ENCODE measurements around the gene TIMM8B.
"Not testable (repeated sequence)": the region's sequence is repeated elsewhere in the genome, so short reads cannot be mapped to it uniquely, and the experiment has no call there.

Gene TIMM8B

GRCh38 chr11:112086422-112087191 lies at the start of gene TIMM8B, which contains the start of gene SDHD:
Gene TIMM8B (minus strand): TSS chr11:112086756. CDS start chr11:112086723, 33 bp downstream.
Gene SDHD (plus strand): TSS chr11:112086873. CDS start chr11:112086908, 35 bp downstream.
- DNase-seq: peak; percentile 89

- DNase-seq: no peak
Measured at GRCh38 chr11:112134473-112134872, 47.9 kb upstream of the TIMM8B start.

- DNase-seq: no peak
Measured at GRCh38 chr11:112132737-112133136, 46.2 kb upstream of the TIMM8B start.

- no peak for DNase-seq
Measured at GRCh38 chr11:112129656-112130055, 43.1 kb upstream of the TIMM8B start.

- DNase-seq: no peak
Measured at GRCh38 chr11:112128483-112129121, 42.0 kb upstream of the TIMM8B start.

GRCh38 chr11:112127056-112127455 lies 40.5 kb upstream of the TIMM8B start:
- no peak for DNase-seq

- DNase-seq: no peak
Measured at GRCh38 chr11:112123129-112123528, 36.6 kb upstream of the TIMM8B start.

- DNase-seq: no peak
Measured at GRCh38 chr11:112121981-112122615, 35.5 kb upstream of the TIMM8B start.

- no peak for DNase-seq
Measured at GRCh38 chr11:112118176-112118575, 31.6 kb upstream of the TIMM8B start.

- DNase-seq: no peak
Measured at GRCh38 chr11:112115386-112115785, 28.8 kb upstream of the TIMM8B start.

- no peak for DNase-seq
Measured at GRCh38 chr11:112114460-112114859, 27.9 kb upstream of the TIMM8B start.

GRCh38 chr11:112113539-112114457 lies 27.2 kb upstream of the TIMM8B start:
- no peak for DNase-seq

GRCh38 chr11:112106070-112106469 lies 19.5 kb upstream of the TIMM8B start:
- no peak for DNase-seq

GRCh38 chr11:112103446-112103845 lies 16.9 kb upstream of the TIMM8B start:
- no peak for DNase-seq

- no peak for DNase-seq
Measured at GRCh38 chr11:112100462-112100861, 13.9 kb upstream of the TIMM8B start.

GRCh38 chr11:112097734-112098528 lies 11.4 kb upstream of the TIMM8B start:
- DNase-seq: no peak

GRCh38 chr11:112096194-112096593 lies 9.6 kb upstream of the TIMM8B start:
- no peak for DNase-seq

- DNase-seq: not testable (repeated sequence)
Measured at GRCh38 chr11:112095302-112095701, 8.7 kb upstream of the TIMM8B start.

GRCh38 chr11:112087212-112087611 lies 656 bp upstream of the TIMM8B start:
- DNase-seq: no peak

GRCh38 chr11:112085822-112086421 lies 634 bp downstream of the TIMM8B start:
- no peak for DNase-seq

- DNase-seq: no peak
Measured at GRCh38 chr11:112082729-112083128, 3.8 kb downstream of the TIMM8B start.

Data from NCI-H1048 (cell line).